Left lobe of liver (tissue), 2 donors: Measurements from ENCODE around the gene SP6. TPM values are rescaled to one million over a fixed set of nuclear protein-coding genes. Genes with fewer than 3 reads are reported as not detected.
A peak's percentile ranks its signal among the peaks of the same experiment; 100 is the strongest.

Experiments used
- ATAC-seq: fragments of 200-7000 bp; cut with Tn5 transposase; one replicate; pipeline ENCODE4 v1.9.1; 2020; ENCODE audit warnings: mild to moderate bottlenecking, moderate library complexity
- DNase-seq: peaks from one replicate; pipeline ENCODE4 v3.0.0-alpha.2; 2020; ENCODE audit warnings: low spot score
- total RNA-seq: library from RNA; stranded (reverse); gene quantifications from one replicate; pipeline ENCODE4 v1.2.1, GENCODE V29; 2021
- donor health status: DM: no; HTN: no; CAD: no; lungs with moderate emphysema.
- donor health status: DM: no; HTN: yes; CAD: no.

Gene SP6
- total RNA-seq, 1 donor from 2014 or later, result 0.08 TPM

- ATAC-seq (no peak), DNase-seq (no peak)
Observed at GRCh38 chr17:47838636-47839035, 12.3 kb downstream of the SP6 start.

GRCh38 chr17:47837401-47838039 lies 13.4 kb downstream of the SP6 start:
- no peak for ATAC-seq
- no peak for DNase-seq

GRCh38 chr17:47836601-47837000 lies 14.4 kb downstream of the SP6 start:
- DNase-seq (no peak), ATAC-seq (no peak)

GRCh38 chr17:47834756-47835155 lies 16.2 kb downstream of the SP6 start:
- no peak for DNase-seq
- no peak for ATAC-seq

GRCh38 chr17:47831934-47832327 lies 19.0 kb downstream of the SP6 start:
- peak; percentile 10 for ATAC-seq
- DNase-seq, result no peak

- ATAC-seq (peak; percentile 94), DNase-seq (peak; percentile 94)
Observed at GRCh38 chr17:47831003-47831933, 19.7 kb downstream of the SP6 start, which contains the start of the genes LRRC46 and MRPL10. Gene LRRC46 (plus strand): TSS chr17:47831670. CDS start chr17:47831990, 320 bp downstream. Gene MRPL10 (minus strand): TSS chr17:47831541. CDS start chr17:47831511, 30 bp downstream.

- DNase-seq (no peak), ATAC-seq (no peak)
Observed at GRCh38 chr17:47830396-47831002, 20.5 kb downstream of the SP6 start.

- ATAC-seq (no peak), DNase-seq (no peak)
Observed at GRCh38 chr17:47829870-47830269, 21.1 kb downstream of the SP6 start.

GRCh38 chr17:47823519-47823918 lies 27.4 kb downstream of the SP6 start:
- ATAC-seq (no peak), DNase-seq (no peak)

GRCh38 chr17:47822785-47823184 lies 28.2 kb downstream of the SP6 start:
- ATAC-seq, result no peak
- DNase-seq, result no peak

- ATAC-seq (peak; percentile 72), DNase-seq (no peak)
Observed at GRCh38 chr17:47821424-47822391, 29.3 kb downstream of the SP6 start, which contains the start of gene OSBPL7. Gene OSBPL7 (minus strand): TSS chr17:47821794. CDS start chr17:47820278, 1,516 bp downstream.

- ATAC-seq, result peak; percentile 24
- no peak for DNase-seq
Observed at GRCh38 chr17:47821031-47821423, 29.9 kb downstream of the SP6 start.

GRCh38 chr17:47820033-47820789 lies 30.8 kb downstream of the SP6 start:
- ATAC-seq, result no peak
- DNase-seq, result no peak

GRCh38 chr17:47819475-47819874 lies 31.5 kb downstream of the SP6 start:
- ATAC-seq (no peak), DNase-seq (no peak)

GRCh38 chr17:47818002-47818695 lies 32.8 kb downstream of the SP6 start:
- DNase-seq (no peak), ATAC-seq (no peak)

- DNase-seq, result no peak
- ATAC-seq, result no peak
Observed at GRCh38 chr17:47816947-47817346, 34.0 kb downstream of the SP6 start.

GRCh38 chr17:47816111-47816735 lies 34.7 kb downstream of the SP6 start:
- no peak for ATAC-seq
- DNase-seq, result no peak

GRCh38 chr17:47815106-47815918 lies 35.7 kb downstream of the SP6 start:
- DNase-seq (no peak), ATAC-seq (no peak)
